HepG2 (cell line): Measurements from ENCODE around the gene DNAAF9. TPM values are rescaled to one million over a fixed set of nuclear protein-coding genes. Genes with fewer than 3 reads are reported as not detected.
A peak's percentile ranks its signal among the peaks of the same experiment; 100 is the strongest.

Experiments used
- ATAC-seq: fragments of 200-7000 bp; cut with Tn5 transposase; 3 replicates; pipeline ENCODE4 v1.9.1; 2020; ENCODE audit warnings: mild to moderate bottlenecking, moderate library complexity
- BruUV-seq: library from RNA; stranded (reverse); fragments of 400-500 nt; replicated peaks from 2 replicates; lab custom pipeline; 2021; lab: Mats Ljungman, UMichigan
- CTCF ChIA-PET: fragments of 300-600 bp; formaldehyde crosslinking; extraction: SDS; loops from one replicate; lab custom pipeline; 2021; ENCODE audit warnings: low total read pairs, inconsistent platforms, low intra/inter-chr PET ratio; lab: Yijun Ruan, JAX
- POLR2A ChIA-PET: fragments of 350-600 bp; sonication (Branson Sonifier 250); formaldehyde crosslinking; loops from one replicate; lab custom pipeline; 2020; ENCODE audit warnings: antibody characterized with exemption, inconsistent platforms; lab: Yijun Ruan, JAX
- DNase-seq: peaks from one replicate; pipeline ENCODE4 v3.0.0-alpha.2; 2015; ENCODE audit warnings: low spot score
- FAIRE-seq: peaks from 3 replicates; lab custom pipeline; 2011; peaks lifted over from hg19 to GRCh38; lab: Jason Lieb, UNC
- H2AFZ ChIP-seq: one replicate; pipeline ENCODE4 v1.6.1; 2011; ENCODE audit warnings: low read length, inconsistent platforms
- H3K27ac ChIP-seq: fragments of 300-600 bp; 3 replicates; pipeline ENCODE4 v1.8.0; 2011; ENCODE audit warnings: mixed run types, mild to moderate bottlenecking, mixed read lengths, low read length, inconsistent platforms; ENCODE audit not compliant: insufficient read depth; ENCODE audit errors: extremely low read length
- H3K27me3 ChIP-seq, 2 experiments: fragments of 200-600 bp in 1 of 2; 2 replicates in 1 of 2; 3 replicates in 1 of 2; pipeline versions ENCODE4 v1.6.0 to v1.8.0; 2011; ENCODE audit warnings: low read length in 2 of 2, mild to moderate bottlenecking in 2 of 2, moderate library complexity in 2 of 2, inconsistent platforms in 1 of 2; ENCODE audit not compliant: insufficient read depth in 2 of 2, control insufficient read depth in 1 of 2
- H3K36me3 ChIP-seq, 2 experiments: fragments of 200-600 bp in 1 of 2; replicated peaks in 1 of 2; 2 replicates in 1 of 2; 3 replicates in 1 of 2; pipeline versions ENCODE4 v1.5.1 to v1.8.0; 2011; ENCODE audit warnings: low read length in 2 of 2, inconsistent platforms in 1 of 2; ENCODE audit not compliant: insufficient read depth in 2 of 2, control insufficient read depth in 1 of 2
- H3K4me1 ChIP-seq: 2 replicates; pipeline ENCODE4 v1.5.1; 2012; ENCODE audit warnings: low read length, inconsistent platforms; ENCODE audit not compliant: insufficient read depth
- H3K4me2 ChIP-seq: 2 replicates; pipeline ENCODE4 v1.6.0; 2011; ENCODE audit warnings: low read depth, low read length, inconsistent platforms
- H3K4me3 ChIP-seq, 3 experiments: fragments of 200-600 bp in 1 of 3; sonication (generic), shearing (Covaris generic) in 1 of 3; replicated peaks in 1 of 3; 2 replicates each; pipeline ENCODE4 v1.5.1; 2011 to 2016; ENCODE audit warnings: low read length in 3 of 3, inconsistent platforms in 2 of 3, low read depth in 2 of 3, mild to moderate bottlenecking in 2 of 3, control low read depth in 1 of 3, mixed read lengths in 1 of 3; ENCODE audit not compliant: insufficient read depth in 1 of 3
- H3K79me2 ChIP-seq: one replicate; pipeline ENCODE4 v1.6.1; 2011; ENCODE audit warnings: low read length, inconsistent platforms; ENCODE audit not compliant: insufficient read depth
- H3K9ac ChIP-seq: 2 replicates; pipeline ENCODE4 v1.6.0; 2011; ENCODE audit warnings: mild to moderate bottlenecking, low read depth, low read length, inconsistent platforms; ENCODE audit not compliant: insufficient read depth
- H3K9me3 ChIP-seq: 2 replicates; pipeline ENCODE4 v1.5.1; 2012; ENCODE audit warnings: mild to moderate bottlenecking, low read length
- H4K20me1 ChIP-seq: 2 replicates; pipeline ENCODE4 v1.6.0; 2011; ENCODE audit warnings: inconsistent platforms, mild to moderate bottlenecking, low read length, moderate library complexity; ENCODE audit not compliant: insufficient read depth
- BATF2 ChIP-seq: sonication (generic); formaldehyde crosslinking; IDR thresholded peaks from 2 replicates; pipeline ENCODE4 v1.8.0; 2022; ENCODE audit warnings: mild to moderate bottlenecking, missing genetic modification reagents, moderate library complexity
- MXD3 ChIP-seq: IDR thresholded peaks from 2 replicates; pipeline ENCODE4 v1.6.1; 2016; ENCODE audit warnings: mild to moderate bottlenecking, missing biosample characterization, missing genetic modification reagents
- ZNF253 ChIP-seq: sonication (generic); formaldehyde crosslinking; IDR thresholded peaks from 2 replicates; pipeline ENCODE4 v1.8.0; 2022; ENCODE audit warnings: mild to moderate bottlenecking, missing genetic modification reagents, borderline replicate concordance
- ZNF652 ChIP-seq: IDR thresholded peaks from 2 replicates; pipeline ENCODE4 v1.6.1; 2016; ENCODE audit warnings: low read depth, borderline replicate concordance
- ZNF816 ChIP-seq: sonication (generic); formaldehyde crosslinking; IDR thresholded peaks from 2 replicates; pipeline ENCODE4 v1.8.0; 2022; ENCODE audit warnings: missing genetic modification reagents, mild to moderate bottlenecking, borderline replicate concordance
- WGBS: methylation state at CpG from one replicate; pipeline ENCODE4 v1.1.6; 2017; ENCODE audit warnings: low lambda C conversion rate; 5-methylcytosine and 5-hydroxymethylcytosine counted together
- in situ Hi-C: cut with HindIII; loops from 2 replicates; pipeline ENCODE4 v1.10.0; 2017; ENCODE audit warnings: low pct_unique_long_range_greater_than_20kb; ENCODE audit not compliant: extremely low pct_ligation_motif_present
- intact Hi-C: fragments of 100-400 bp; cut with micrococcal nuclease; formaldehyde crosslinking; loops from one replicate; pipeline ENCODE4 v1.10.0; 2022; ENCODE audit not compliant: unreplicated experiment
- polyA plus RNA-seq, 8 experiments: library from polyadenylated mRNA; depleted of rRNA in 3 of 8; stranded (reverse) in 7 of 8; unstranded in 1 of 8; fragments of >200 nt; fragmentation: Illumina TruSeq in 4 of 8; extraction: Trizol in 4 of 8; gene quantifications; 2 replicates each; pipeline versions ENCODE4 v1.2.1 to v1.2.3, GENCODE V29; 2011 to 2016; ENCODE audit warnings: low read depth in 4 of 8, missing spikeins in 1 of 8, mixed read lengths in 1 of 8; ENCODE audit not compliant: insufficient read depth in 1 of 8
- total RNA-seq, 5 experiments: library from RNA; depleted of rRNA; stranded (reverse); fragments of >200 nt; fragmentation: Illumina TruSeq; extraction: Trizol; gene quantifications; 2 replicates each; pipeline ENCODE4 v1.2.3, GENCODE V29; 2016; ENCODE audit warnings: low read depth in 1 of 5

DNAAF9 gene
- total and polyA plus RNA-seq, 2 of the 13 experiments (the other 11 are each of a cell fraction or from before 2014, with no cell fraction given): 10.5 to 14.9 TPM

- CTCF ChIA-PET: no interaction called here
- peaks cover 18% of the 10 kb centered on the region; the same call in 1 of the 2 replicates for H4K20me1 ChIP-seq
These were observed 7.0 kb downstream of the DNAAF9 start for GRCh38 chr20:3400260-3401155.

More at GRCh38 chr20:3400260-3401155, 7.0 kb downstream of the DNAAF9 start:
- intact Hi-C loops: loop anchor here (10.0 kb wide), 1 partner anchor 144 kb away; no protein-coding TSS in a partner anchor
- Histone ChIP-seq H3K79me2 (peaks cover 76% of the 10 kb centered on the region), H3K9me3 (no peaks in the 10 kb centered on the region), H3K4me3 (no peak overlapping the region), H3K36me3 (no peaks in the 10 kb centered on the region), H3K4me1 (peaks cover 9% of the 10 kb centered on the region), H3K27ac (no peak overlapping the region), H3K9ac (no peak overlapping the region), H2AFZ (no peak overlapping the region), H3K4me2 (no peak overlapping the region), H3K27me3 (no peaks in the 10 kb centered on the region)
- POLR2A ChIA-PET: no interaction called here
- ATAC-seq: no peak
- no peak for DNase-seq
- FAIRE-seq: no peak
- in situ Hi-C loops: no loop called here
- TF ChIP-seq ZNF652 (no peak), ZNF816 (0 out of 2 replicates have a peak, but pooled peaks have one; percentile 45), MXD3 (no peak), BATF2 (no peak), ZNF253 (no peak)
- 94% methylated on average over 4 of the region's 4 CpGs for WGBS
- no TSS peak for BruUV-seq
